Esophagus squamous epithelium (tissue), 5 donors: Measurements from ENCODE around the gene RAP1A. TPM values are rescaled to one million over a fixed set of nuclear protein-coding genes. Genes with fewer than 3 reads are reported as not detected.

Source experiments
- DNase-seq: peaks from one replicate; lab custom pipeline; 2025; lab: John Stamatoyannopoulos, UW
- H3K27ac ChIP-seq, 4 donors: fragments of 200-600 bp; sonication (generic); one replicate each; pipeline ENCODE4 v1.5.1; 2016 to 2019; ENCODE audit warnings: mild to moderate bottlenecking in 1 of 4
- H3K27me3 ChIP-seq, 4 donors: fragments of 200-600 bp; sonication (generic); 1 replicate in 3 of 4; 2 replicates in 1 of 4; pipeline versions ENCODE4 v1.5.1 to v1.6.0; 2017 to 2021; ENCODE audit warnings: antibody characterized with exemption in 1 of 4
- H3K36me3 ChIP-seq, 3 donors: fragments of 200-600 bp; sonication (generic); one replicate each; pipeline ENCODE4 v1.5.1; 2016 to 2019
- H3K4me1 ChIP-seq, 3 donors: fragments of 200-600 bp; sonication (generic); one replicate each; pipeline ENCODE4 v1.5.1; 2017 to 2019
- H3K4me3 ChIP-seq, 4 donors: fragments of 200-600 bp; sonication (generic); 1 replicate in 3 of 4; 2 replicates in 1 of 4; pipeline ENCODE4 v1.5.1; 2016 to 2019; ENCODE audit warnings: mild to moderate bottlenecking in 2 of 4, moderate library complexity in 1 of 4
- H3K9me3 ChIP-seq, 3 donors: fragments of 200-600 bp; sonication (generic); one replicate each; pipeline ENCODE4 v1.5.1; 2016 to 2019
- CTCF ChIP-seq, 6 experiments: fragments of 450-650 bp in 4 of 6; fragments of 200-600 bp in 2 of 6; sonication (generic) in 2 of 6; IDR thresholded peaks; one replicate each; pipeline ENCODE4 v1.5.1; 2016 to 2019; ENCODE audit warnings: antibody characterized with exemption in 6 of 6, mild to moderate bottlenecking in 4 of 6, moderate library complexity in 4 of 6
- POLR2A ChIP-seq, 4 donors: fragments of 450-650 bp; IDR thresholded peaks; one replicate each; pipeline ENCODE4 v1.6.1; 2017; ENCODE audit warnings: antibody characterized with exemption in 4 of 4, mild to moderate bottlenecking in 4 of 4, moderate library complexity in 3 of 4
- WGBS, 2 donors: methylation state at CpG; one replicate each; pipeline ENCODE4 v1.1.5; 2018; 5-methylcytosine and 5-hydroxymethylcytosine counted together
- intact Hi-C: fragments of 100-400 bp; cut with DNase I; formaldehyde crosslinking; loops from one replicate; pipeline ENCODE4 v1.15.0; 2022
- small RNA-seq, 4 donors: library from RNA; depleted of rRNA; stranded (forward); fragments of <200 nt; gene quantifications; one replicate each; pipeline ENCODE3, GENCODE V24; 2016
- total RNA-seq, 4 donors: library from RNA; depleted of rRNA; stranded (reverse); fragments of >200 nt; gene quantifications; one replicate each; pipeline ENCODE4 v1.1.0, GENCODE V29; 2016
- donor health status: DM: yes; HTN: yes; CAD: no.

Gene RAP1A
- total RNA-seq, 4 donors from 2014 or later: 24.3 to 111 (median 43.3) TPM

GRCh38 chr1:111758373-111758772, 138.8 kb downstream of the RAP1A start:
- no peaks in the 10 kb centered on the region for H3K9me3 ChIP-seq
- H3K27me3 ChIP-seq: no peaks in the 10 kb centered on the region
- WGBS, 2 donors: 66 to 73% methylated on average over 2 of the region's 2 CpGs
- no peak overlapping the region for H3K4me3 ChIP-seq
- peaks cover 0 to 33% (median 6%) of the 10 kb centered on the region in 3 donors for H3K4me1 ChIP-seq
- TF ChIP-seq CTCF (IDR thresholded peaks at IDR 0.05): no peak
- no peak for TF ChIP-seq POLR2A (IDR thresholded peaks at IDR 0.05)
- intact Hi-C loops: no loop called here
- no peak overlapping the region for H3K27ac ChIP-seq
- DNase-seq: no peak
- H3K36me3 ChIP-seq: peaks cover 0 to 54% (median 11%) of the 10 kb centered on the region in 3 donors

GRCh38 chr1:111761717-111762116, 142.1 kb downstream of the RAP1A start:
- no peaks in the 10 kb centered on the region for H3K9me3 ChIP-seq
- H3K27me3 ChIP-seq: no peaks in the 10 kb centered on the region
- H3K4me3 ChIP-seq: no peak overlapping the region
- WGBS, 2 donors: 91% methylated on average over 2 of the region's 2 CpGs
- DNase-seq: no peak
- intact Hi-C loops: no loop called here
- TF ChIP-seq POLR2A (IDR thresholded peaks at IDR 0.05) (no peak), CTCF (IDR thresholded peaks at IDR 0.05) (no peak)
- H3K27ac ChIP-seq: no peak overlapping the region
- peaks cover 0 to 88% (median 11%) of the 10 kb centered on the region in 3 donors for H3K36me3 ChIP-seq
- peaks cover 0 to 19% (median under 1%) of the 10 kb centered on the region in 3 donors for H3K4me1 ChIP-seq

- H3K27ac ChIP-seq: no peak overlapping the region
- no peaks in the 10 kb centered on the region for H3K27me3 ChIP-seq
- 88 to 93% methylated on average over 2 of the region's 2 CpGs for WGBS, 2 donors
- intact Hi-C loops: no loop called here
- H3K4me3 ChIP-seq: no peak overlapping the region
- H3K9me3 ChIP-seq: no peaks in the 10 kb centered on the region
- TF ChIP-seq CTCF (IDR thresholded peaks at IDR 0.05) (no peak), POLR2A (IDR thresholded peaks at IDR 0.05) (no peak)
- H3K4me1 ChIP-seq: peaks cover 0 to 13% (median 0%) of the 10 kb centered on the region in 3 donors
- DNase-seq: no peak
- peaks cover 0 to 94% (median 11%) of the 10 kb centered on the region in 3 donors for H3K36me3 ChIP-seq
These were observed 142.7 kb downstream of the RAP1A start for GRCh38 chr1:111762332-111762731.

Small RNAs within 50 kb of the gene (small RNA-seq; reads per million reads assigned to genes)
- gene INKA2 (0.36 to 1.1 (median 0.50) reads per million in 4 donors), gene RNU6-151P (0 reads per million in 4 donors)

Other genes starting within 250 kb of the RAP1A start
- 1 to 10 TPM in 2 of 4 donors, under 1 TPM in 2; 0.41 to 5.0 (median 1.1) TPM for gene OVGP1, start 192.1 kb upstream of the RAP1A start, total RNA-seq
- gene WDR77, start 170.5 kb upstream of the RAP1A start, total RNA-seq: 10 to 100 TPM; 28.7 to 44.3 (median 38.7) TPM
- 100 to 1,000 TPM; 201 to 318 (median 243) TPM for gene ATP5PB, start 170.3 kb upstream of the RAP1A start, total RNA-seq
- gene C1orf162, start 145.8 kb upstream of the RAP1A start, total RNA-seq: 10 to 100 TPM in 2 of 4 donors, 1 to 10 TPM in 2; 1.8 to 15.8 (median 8.6) TPM
- gene ADORA3, start 116.2 kb upstream of the RAP1A start, total RNA-seq: 1 to 10 TPM in 2 of 4 donors, under 1 TPM in 2; 0.27 to 6.9 (median 3.1) TPM
- gene TMIGD3, start 116.2 kb upstream of the RAP1A start, total RNA-seq: 1 to 10 TPM in 2 of 4 donors, not detected in 2; 2.9 to 3.2 TPM
- 1 to 10 TPM; 2.1 to 4.6 (median 3.9) TPM for gene INKA2, start 119.6 kb downstream of the RAP1A start, total RNA-seq
- gene DDX20, start 136.1 kb downstream of the RAP1A start, total RNA-seq: 10 to 100 TPM in 3 of 4 donors, 1 to 10 TPM in 1; 7.2 to 23.8 (median 11.5) TPM